Activated CD8-positive, alpha-beta T cell treated with anti-CD3 and anti-CD28 coated beads for 36 hours (primary cell): ENCODE data around the gene LRRC39. TPM values are rescaled to one million over a fixed set of nuclear protein-coding genes. Genes with fewer than 3 reads are reported as not detected.

Source experiments
- ATAC-seq: fragments of 200-7000 bp; cut with Tn5 transposase; one replicate; pipeline ENCODE4 v1.10.0; 2021; ENCODE audit warnings: mild to moderate bottlenecking, moderate library complexity
- CTCF ChIA-PET: fragments of 350-600 bp; sonication (Branson Sonifier 250); formaldehyde crosslinking; loops from one replicate; lab custom pipeline; 2021; ENCODE audit warnings: antibody characterized with exemption; lab: Charles Lee
- POLR2A ChIA-PET: fragments of 350-600 bp; sonication (Branson Sonifier 250); formaldehyde crosslinking; loops from one replicate; lab custom pipeline; 2021; ENCODE audit warnings: antibody characterized with exemption; lab: Charles Lee
- DNase-seq: peaks from one replicate; pipeline ENCODE4 v3.0.0-alpha.2; 2020
- H3K27ac Mint-ChIP-seq: one replicate; pipeline ENCODE4 v1.8.0; 2021; ENCODE audit warnings: mild to moderate bottlenecking, mixed read lengths
- H3K27me3 Mint-ChIP-seq: one replicate; pipeline ENCODE4 v1.8.0; 2021; ENCODE audit warnings: mixed read lengths
- H3K36me3 Mint-ChIP-seq: one replicate; pipeline ENCODE4 v1.8.0; 2021; ENCODE audit warnings: low read depth, mixed read lengths
- H3K4me1 Mint-ChIP-seq: one replicate; pipeline ENCODE4 v1.8.0; 2021; ENCODE audit warnings: low read depth, mixed read lengths
- H3K4me3 Mint-ChIP-seq: one replicate; pipeline ENCODE4 v1.8.0; 2021; ENCODE audit warnings: mild to moderate bottlenecking, moderate library complexity, mixed read lengths
- H3K9me3 Mint-ChIP-seq: one replicate; pipeline ENCODE4 v1.8.0; 2021; ENCODE audit warnings: mixed read lengths
- intact Hi-C: fragments of 100-400 bp; cut with micrococcal nuclease; formaldehyde crosslinking; loops from one replicate; pipeline ENCODE4 v1.10.0; 2022
- total RNA-seq, 2 experiments: library from RNA; stranded (reverse); gene quantifications; one replicate each; pipeline ENCODE4 v1.2.3, GENCODE V29; 2021
- TF ChIP-seq, protein P1 (sequence below): fragments of 200-600 bp; IDR thresholded peaks from one replicate; pipeline ENCODE4 v1.8.0; 2022; ENCODE audit warnings: antibody characterized with exemption, mild to moderate bottlenecking

The LRRC39 gene
- total RNA-seq, 2 experiments from 2014 or later = 0.34 to 0.92 TPM

DNA sequence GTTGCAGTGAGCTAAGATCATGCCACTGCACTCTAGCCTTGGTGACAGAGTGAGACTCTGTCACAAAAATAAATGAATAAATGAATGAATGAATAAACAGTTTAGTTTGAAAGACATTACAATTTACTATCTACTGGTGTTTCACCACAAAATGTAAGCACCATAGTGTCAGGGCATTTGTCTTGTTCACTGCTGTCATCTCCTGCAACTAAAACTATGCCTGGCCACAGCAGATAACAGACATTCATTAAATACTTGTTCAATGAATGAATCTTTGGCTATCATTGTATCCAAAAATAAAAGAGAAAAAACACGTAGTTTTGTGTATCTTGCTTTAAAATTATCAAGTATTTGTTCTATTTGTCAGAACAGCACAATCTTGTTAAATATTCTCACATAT lies 77.9 kb downstream of the LRRC39 start:
- intact Hi-C loops = no loop called here
- Mint-ChIP-seq H3K9me3 (no peaks in the 10 kb centered on the region), H3K27me3 (no peaks in the 10 kb centered on the region), H3K4me3 (no peak overlapping the region), H3K27ac (no peak overlapping the region), H3K4me1 (no peaks in the 10 kb centered on the region), H3K36me3 (peaks cover 45% of the 10 kb centered on the region)
- ChIA-PET POLR2A (interaction anchor here (1.7 kb wide), 1 partner anchor 28 kb away, joined by 4 read pairs; no protein-coding TSS in a partner anchor), CTCF (no interaction called here)
- ATAC-seq = no peak
- TF ChIP-seq, protein P1, sequence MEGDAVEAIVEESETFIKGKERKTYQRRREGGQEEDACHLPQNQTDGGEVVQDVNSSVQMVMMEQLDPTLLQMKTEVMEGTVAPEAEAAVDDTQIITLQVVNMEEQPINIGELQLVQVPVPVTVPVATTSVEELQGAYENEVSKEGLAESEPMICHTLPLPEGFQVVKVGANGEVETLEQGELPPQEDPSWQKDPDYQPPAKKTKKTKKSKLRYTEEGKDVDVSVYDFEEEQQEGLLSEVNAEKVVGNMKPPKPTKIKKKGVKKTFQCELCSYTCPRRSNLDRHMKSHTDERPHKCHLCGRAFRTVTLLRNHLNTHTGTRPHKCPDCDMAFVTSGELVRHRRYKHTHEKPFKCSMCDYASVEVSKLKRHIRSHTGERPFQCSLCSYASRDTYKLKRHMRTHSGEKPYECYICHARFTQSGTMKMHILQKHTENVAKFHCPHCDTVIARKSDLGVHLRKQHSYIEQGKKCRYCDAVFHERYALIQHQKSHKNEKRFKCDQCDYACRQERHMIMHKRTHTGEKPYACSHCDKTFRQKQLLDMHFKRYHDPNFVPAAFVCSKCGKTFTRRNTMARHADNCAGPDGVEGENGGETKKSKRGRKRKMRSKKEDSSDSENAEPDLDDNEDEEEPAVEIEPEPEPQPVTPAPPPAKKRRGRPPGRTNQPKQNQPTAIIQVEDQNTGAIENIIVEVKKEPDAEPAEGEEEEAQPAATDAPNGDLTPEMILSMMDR = no peak
- DNase-seq = no peak

Other genes with a start within 250 kb of the LRRC39 start
- gene SLC35A3, start 208.3 kb downstream of the LRRC39 start, total RNA-seq = 10 to 100 TPM; 17.5 to 19.3 TPM
- 10 to 100 TPM; 12.9 to 13.6 TPM for gene SASS6, start 45.3 kb downstream of the LRRC39 start, total RNA-seq
- gene TRMT13, start 45.1 kb downstream of the LRRC39 start, total RNA-seq = 10 to 100 TPM; 15.5 to 17.5 TPM
- 10 to 100 TPM; 11.8 to 12.6 TPM for gene DBT, start 71.6 kb upstream of the LRRC39 start, total RNA-seq
- 10 to 100 TPM; 44.7 to 46.0 TPM for gene RTCA, start 88.0 kb upstream of the LRRC39 start, total RNA-seq
- gene CDC14A, start 174.2 kb upstream of the LRRC39 start, total RNA-seq = 10 to 100 TPM; 14.3 to 17.2 TPM